B cell (primary cell): ENCODE measurements around the gene UQCC5.

Experiments used
- CTCF ChIP-seq: fragments of 200-600 bp; IDR thresholded peaks from one replicate; pipeline ENCODE4 v1.8.0; 2022; ENCODE audit warnings: antibody characterized with exemption, mild to moderate bottlenecking
- EZH2 ChIP-seq: IDR thresholded peaks from 2 replicates; pipeline ENCODE4 v1.6.1; 2012; ENCODE audit warnings: borderline replicate concordance, low read depth, mild to moderate bottlenecking, moderate library complexity, low read length; ENCODE audit not compliant: insufficient read depth, poor library complexity, severe bottlenecking

GRCh38 chr3:52552089-52552488 is 15.7 kb downstream of the UQCC5 start:
- TF ChIP-seq CTCF (no peak), EZH2 (no peak)
